Ureter (tissue), 1 donor: ENCODE measurements around the gene TIGD6. TPM values are rescaled to one million over a fixed set of nuclear protein-coding genes. Genes with fewer than 3 reads are reported as not detected.

ENCODE experiments used
- total RNA-seq: library from RNA; stranded (reverse); gene quantifications from one replicate; pipeline ENCODE4 v1.2.4, GENCODE V29; 2023
- donor health status: DM: yes; HTN: yes; CAD: no.

Gene TIGD6
- total RNA-seq, 1 donor from 2014 or later = 7.0 TPM

Other genes with a start within 250 kb of the TIGD6 start
- gene PDE6A, start 55.9 kb downstream of the TIGD6 start, total RNA-seq = not detected
- 20.9 TPM for gene SLC26A2, start 39.9 kb downstream of the TIGD6 start, total RNA-seq
- gene HMGXB3, start 85 bp upstream of the TIGD6 start, total RNA-seq = 51.0 TPM
- gene CSF1R, start 85.9 kb upstream of the TIGD6 start, total RNA-seq = 16.9 TPM
- gene PDGFRB, start 155.2 kb upstream of the TIGD6 start, total RNA-seq = 108 TPM
- not detected for gene CDX1, start 166.1 kb upstream of the TIGD6 start, total RNA-seq
- gene SLC6A7, start 189.4 kb upstream of the TIGD6 start, total RNA-seq = 0.10 TPM